Erythroblast (primary cell): ENCODE data around the gene ZNF429.
"Not testable (repeated sequence)": the region's sequence is repeated elsewhere in the genome, so short reads cannot be mapped to it uniquely, and the experiment has no call there.

Experiments used
- GATA1 ChIP-seq: IDR thresholded peaks from 2 replicates; pipeline ENCODE4 v1.6.1; 2011; ENCODE audit warnings: low read depth, mild to moderate bottlenecking, control low read depth, low read length, moderate library complexity
- POLR2A ChIP-seq: IDR thresholded peaks from 2 replicates; pipeline ENCODE4 v1.6.1; 2011; ENCODE audit warnings: mild to moderate bottlenecking, low read length

GRCh38 chr19:21602659-21603430 is 97.4 kb downstream of the ZNF429 start:
- peak; percentile 50 for TF ChIP-seq POLR2A
- TF ChIP-seq GATA1: not testable (repeated sequence)
